Measurements from ENCODE around the gene PLPP7. TPM values are rescaled to one million over a fixed set of nuclear protein-coding genes. Genes with fewer than 3 reads are reported as not detected.

The PLPP7 gene
- total RNA-seq, 1 donor from 2014 or later, result 15.8 TPM

GRCh38 chr9:131302244-131303075 lies 12.9 kb downstream of the PLPP7 start:
- no peaks in the 10 kb centered on the region for H3K9me3 ChIP-seq
- no peak overlapping the region for H3K4me3 ChIP-seq
- no peaks in the 10 kb centered on the region for H3K4me1 ChIP-seq
- H3K36me3 ChIP-seq, result peaks cover 0 to 5% of the 10 kb centered on the region in 2 donors
- TF ChIP-seq CTCF (IDR thresholded peaks at IDR 0.05), result no peak
- H3K27ac ChIP-seq, result no peak overlapping the region
- DNase-seq (ENCODE audit: low spot score in 2 of 2), result no peak
- intact Hi-C loops (cut with DNase I), result no loop called here
- no peaks in the 10 kb centered on the region for H3K27me3 ChIP-seq

- H3K27me3 ChIP-seq, result no peaks in the 10 kb centered on the region
- no peak for TF ChIP-seq CTCF (IDR thresholded peaks at IDR 0.05)
- DNase-seq (ENCODE audit: low spot score in 2 of 2), result no peak
- peaks cover 0 to 11% of the 10 kb centered on the region in 2 donors for H3K36me3 ChIP-seq
- H3K27ac ChIP-seq, result no peak overlapping the region
- H3K9me3 ChIP-seq, result no peaks in the 10 kb centered on the region
- no peaks in the 10 kb centered on the region for H3K4me1 ChIP-seq
- intact Hi-C loops (cut with DNase I), result no loop called here
- no peak overlapping the region for H3K4me3 ChIP-seq
These were observed 14.1 kb downstream of the PLPP7 start for GRCh38 chr9:131303381-131304321.

GRCh38 chr9:131304676-131305355 lies 15.3 kb downstream of the PLPP7 start:
- H3K4me3 ChIP-seq, result no peak overlapping the region
- H3K9me3 ChIP-seq, result no peaks in the 10 kb centered on the region
- no peak for TF ChIP-seq CTCF (IDR thresholded peaks at IDR 0.05)
- no peak for DNase-seq (ENCODE audit: low spot score in 2 of 2)
- H3K27ac ChIP-seq, result no peak overlapping the region
- H3K27me3 ChIP-seq, result no peaks in the 10 kb centered on the region
- intact Hi-C loops (cut with DNase I), result no loop called here
- H3K36me3 ChIP-seq, result peaks cover 0 to 11% of the 10 kb centered on the region in 2 donors
- H3K4me1 ChIP-seq, result no peaks in the 10 kb centered on the region

- H3K4me3 ChIP-seq, result no peak overlapping the region
- DNase-seq (ENCODE audit: low spot score in 2 of 2), result no peak
- H3K4me1 ChIP-seq, result no peaks in the 10 kb centered on the region
- no peaks in the 10 kb centered on the region for H3K27me3 ChIP-seq
- H3K27ac ChIP-seq, result no peak overlapping the region
- intact Hi-C loops (cut with DNase I), result no loop called here
- no peak for TF ChIP-seq CTCF (IDR thresholded peaks at IDR 0.05)
- H3K36me3 ChIP-seq, result peaks cover 0 to 11% of the 10 kb centered on the region in 2 donors
- H3K9me3 ChIP-seq, result no peaks in the 10 kb centered on the region
These were observed 17.0 kb downstream of the PLPP7 start for GRCh38 chr9:131306397-131307004.

- TF ChIP-seq CTCF (IDR thresholded peaks at IDR 0.05), result no peak
- no peak for DNase-seq (ENCODE audit: low spot score in 2 of 2)
- Histone ChIP-seq H3K27me3 (no peaks in the 10 kb centered on the region), H3K4me1 (no peaks in the 10 kb centered on the region), H3K9me3 (no peaks in the 10 kb centered on the region), H3K36me3 (peaks cover 0 to 11% of the 10 kb centered on the region in 2 donors), H3K27ac (no peak overlapping the region), H3K4me3 (no peak overlapping the region)
- intact Hi-C loops (cut with DNase I), result no loop called here
These were observed 18.5 kb downstream of the PLPP7 start for GRCh38 chr9:131307974-131308373.

All from ascending aorta (tissue), 2 donors.